HK-2 (cell line): ENCODE data around the gene BRF1.
"Not testable (repeated sequence)": the region's sequence is repeated elsewhere in the genome, so short reads cannot be mapped to it uniquely, and the experiment has no call there.

ENCODE experiments used
- DNase-seq: peaks from one replicate; pipeline ENCODE4 v3.0.0-alpha.2; 2018; ENCODE audit not compliant: unreplicated experiment

Gene BRF1, protein sequence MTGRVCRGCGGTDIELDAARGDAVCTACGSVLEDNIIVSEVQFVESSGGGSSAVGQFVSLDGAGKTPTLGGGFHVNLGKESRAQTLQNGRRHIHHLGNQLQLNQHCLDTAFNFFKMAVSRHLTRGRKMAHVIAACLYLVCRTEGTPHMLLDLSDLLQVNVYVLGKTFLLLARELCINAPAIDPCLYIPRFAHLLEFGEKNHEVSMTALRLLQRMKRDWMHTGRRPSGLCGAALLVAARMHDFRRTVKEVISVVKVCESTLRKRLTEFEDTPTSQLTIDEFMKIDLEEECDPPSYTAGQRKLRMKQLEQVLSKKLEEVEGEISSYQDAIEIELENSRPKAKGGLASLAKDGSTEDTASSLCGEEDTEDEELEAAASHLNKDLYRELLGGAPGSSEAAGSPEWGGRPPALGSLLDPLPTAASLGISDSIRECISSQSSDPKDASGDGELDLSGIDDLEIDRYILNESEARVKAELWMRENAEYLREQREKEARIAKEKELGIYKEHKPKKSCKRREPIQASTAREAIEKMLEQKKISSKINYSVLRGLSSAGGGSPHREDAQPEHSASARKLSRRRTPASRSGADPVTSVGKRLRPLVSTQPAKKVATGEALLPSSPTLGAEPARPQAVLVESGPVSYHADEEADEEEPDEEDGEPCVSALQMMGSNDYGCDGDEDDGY

DNA sequence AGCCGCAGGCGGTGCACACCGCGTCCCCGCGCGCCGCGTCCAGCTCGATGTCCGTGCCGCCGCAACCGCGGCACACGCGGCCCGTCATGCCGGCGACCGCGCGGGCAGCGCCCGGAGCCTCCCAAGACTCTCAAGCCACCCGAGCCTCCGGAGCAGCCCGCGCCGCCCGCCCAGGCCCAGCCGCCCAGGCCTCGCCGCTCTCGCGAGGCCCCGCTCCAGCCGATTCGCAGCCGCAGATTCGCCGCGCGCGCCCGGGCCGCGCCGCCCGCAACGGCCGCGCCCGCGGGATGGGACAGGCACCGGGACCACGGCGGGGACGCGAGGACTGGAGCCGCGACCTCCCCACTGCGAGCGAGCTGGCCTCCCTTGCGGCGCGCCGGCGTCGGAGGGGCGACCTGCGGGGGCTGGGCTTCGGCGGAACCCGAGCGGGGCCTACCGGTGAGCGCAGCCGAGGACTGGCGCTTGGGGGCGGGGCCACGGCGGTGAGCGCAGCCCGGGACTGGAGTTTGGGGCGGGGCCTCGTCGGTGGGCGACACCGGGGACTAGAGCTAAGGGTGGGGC lies at the start of gene BRF1:
TSS of gene BRF1 (minus strand) at position 460 of the 561 bp plus-strand sequence. CDS start at position 88, 372 bp downstream.
- peak; percentile 91 for DNase-seq

DNA sequence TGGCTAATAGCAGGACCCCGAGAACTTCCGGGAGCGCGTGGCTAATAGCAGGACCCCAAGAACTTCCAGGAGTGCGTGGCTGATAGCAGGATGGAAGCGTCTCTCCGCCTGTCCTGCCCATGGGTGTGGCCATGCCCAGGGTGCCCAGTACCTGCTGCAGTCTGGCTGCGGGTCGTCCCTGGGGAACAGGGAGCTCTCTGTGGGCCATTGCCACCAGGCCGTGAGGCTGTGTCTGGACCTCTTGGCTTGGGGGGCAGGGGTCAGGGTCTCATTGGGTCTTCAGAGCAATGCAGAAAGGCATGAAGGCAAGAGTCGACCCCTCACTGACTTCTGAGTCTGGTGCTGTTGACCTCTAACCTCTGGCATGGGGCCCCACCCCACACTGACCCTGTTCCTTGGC lies 49.2 kb upstream of the BRF1 start:
- DNase-seq = no peak

DNA sequence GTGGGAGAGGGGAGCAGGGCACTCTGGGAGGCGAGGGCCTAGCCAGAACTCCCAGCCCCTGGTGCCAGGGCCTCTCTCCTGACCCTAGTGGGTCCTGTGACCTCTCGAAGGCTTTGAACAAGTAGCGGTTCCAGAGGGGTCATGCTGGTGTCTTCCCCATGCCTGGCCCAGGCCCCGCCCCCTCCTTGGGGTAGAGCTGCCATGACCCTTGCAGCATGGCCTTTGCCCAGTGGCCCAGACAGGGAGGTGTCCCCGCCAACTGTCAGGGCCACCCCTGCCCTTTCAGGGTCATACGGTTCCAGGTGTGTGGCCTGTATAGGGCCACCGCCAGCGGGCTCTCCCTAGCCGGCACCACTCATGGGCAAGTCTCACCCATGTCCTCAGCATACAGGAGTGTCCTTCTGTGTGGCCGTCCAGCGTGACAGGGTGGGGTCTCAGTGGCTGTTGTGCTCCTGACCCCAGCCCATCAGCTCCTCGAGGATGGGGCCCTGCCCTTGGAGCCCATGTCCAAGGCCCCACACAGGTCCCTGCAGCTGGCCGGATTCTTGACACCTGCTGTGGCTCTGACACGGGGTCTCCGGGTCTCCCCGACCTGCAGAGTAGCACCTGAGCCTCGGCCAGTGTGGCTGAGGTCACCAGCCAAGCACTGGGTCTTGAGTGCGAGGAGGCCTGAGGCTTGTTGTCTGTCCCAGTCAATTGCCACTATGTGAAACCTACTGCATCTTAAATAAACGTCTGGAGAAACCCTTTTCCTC lies 48.3 kb upstream of the BRF1 start:
- no peak for DNase-seq

GRCh38 chr14:105348169-105348944 lies 47.6 kb upstream of the BRF1 start:
- DNase-seq = no peak

- DNase-seq = no peak
Observed at GRCh38 chr14:105347587-105347968, 46.8 kb upstream of the BRF1 start.

DNA sequence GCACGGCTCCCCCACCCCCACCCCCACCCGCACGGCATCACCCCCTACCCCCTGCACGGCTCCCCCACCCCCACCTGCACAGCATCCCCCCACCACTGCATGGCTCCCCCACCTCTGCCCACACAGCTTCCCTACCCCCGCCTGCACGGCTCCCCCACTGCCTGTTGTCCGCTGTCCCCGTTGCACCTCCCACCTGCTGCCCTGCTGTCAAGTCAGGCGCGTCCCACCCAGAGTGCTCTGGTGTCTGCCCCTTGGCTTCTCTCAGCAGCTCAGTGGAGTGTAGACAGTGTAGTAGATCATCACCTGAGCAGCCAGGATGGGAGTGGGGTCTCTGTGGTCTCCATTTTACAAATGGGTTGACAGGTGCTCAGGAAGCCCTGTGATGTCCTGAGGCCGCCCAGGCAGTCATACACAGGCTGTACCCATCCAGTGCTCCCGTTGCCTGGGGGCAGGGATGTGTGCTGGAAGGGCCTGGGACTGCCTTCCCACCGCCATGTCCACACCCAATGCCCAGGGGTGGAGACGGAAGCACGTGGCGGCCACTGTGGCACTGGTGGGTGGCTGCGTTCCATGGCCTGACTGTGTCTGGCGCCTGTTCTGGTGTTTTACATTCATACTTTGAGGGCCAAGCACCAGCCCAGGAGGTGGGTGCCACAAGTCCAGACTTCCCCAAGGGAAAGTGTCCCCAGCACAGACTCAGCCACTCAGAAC lies 46.2 kb upstream of the BRF1 start:
- no peak for DNase-seq

DNA sequence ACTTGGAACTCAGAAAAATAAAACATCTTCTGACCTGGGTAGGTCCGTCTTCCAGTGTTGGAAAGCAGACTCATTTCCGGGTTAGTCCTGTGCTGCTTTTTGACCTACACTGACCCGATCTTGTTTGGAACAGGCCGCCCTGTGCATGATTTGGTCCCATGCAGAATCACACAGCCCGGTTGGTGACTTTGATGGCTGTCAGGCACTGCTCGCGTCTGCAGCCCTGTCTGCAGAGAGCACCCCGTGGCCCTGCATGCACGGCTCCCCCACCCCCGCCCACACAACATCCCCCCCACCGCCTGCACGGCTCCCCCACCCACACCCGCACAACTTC lies 45.4 kb upstream of the BRF1 start:
- DNase-seq = no peak

DNA sequence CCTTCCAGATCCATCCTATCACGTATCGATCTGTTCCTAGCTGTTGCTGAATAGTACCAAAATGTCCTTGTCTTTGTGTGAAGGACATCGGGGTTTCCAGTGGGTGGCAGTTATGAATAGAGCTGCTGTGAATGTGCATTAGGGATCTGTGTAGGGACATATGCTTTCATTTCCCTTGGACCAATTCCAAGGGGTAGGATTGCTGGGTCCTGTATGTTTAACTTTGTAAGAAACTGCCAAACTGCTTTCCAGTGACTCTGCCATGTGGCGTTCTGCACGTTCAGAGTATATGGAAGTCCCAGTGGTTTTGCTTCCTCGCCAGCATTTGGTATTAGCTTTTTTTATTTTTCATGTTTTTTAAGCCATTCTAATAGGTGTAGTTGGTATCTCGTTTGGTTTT lies 42.4 kb upstream of the BRF1 start:
- no peak for DNase-seq

DNA sequence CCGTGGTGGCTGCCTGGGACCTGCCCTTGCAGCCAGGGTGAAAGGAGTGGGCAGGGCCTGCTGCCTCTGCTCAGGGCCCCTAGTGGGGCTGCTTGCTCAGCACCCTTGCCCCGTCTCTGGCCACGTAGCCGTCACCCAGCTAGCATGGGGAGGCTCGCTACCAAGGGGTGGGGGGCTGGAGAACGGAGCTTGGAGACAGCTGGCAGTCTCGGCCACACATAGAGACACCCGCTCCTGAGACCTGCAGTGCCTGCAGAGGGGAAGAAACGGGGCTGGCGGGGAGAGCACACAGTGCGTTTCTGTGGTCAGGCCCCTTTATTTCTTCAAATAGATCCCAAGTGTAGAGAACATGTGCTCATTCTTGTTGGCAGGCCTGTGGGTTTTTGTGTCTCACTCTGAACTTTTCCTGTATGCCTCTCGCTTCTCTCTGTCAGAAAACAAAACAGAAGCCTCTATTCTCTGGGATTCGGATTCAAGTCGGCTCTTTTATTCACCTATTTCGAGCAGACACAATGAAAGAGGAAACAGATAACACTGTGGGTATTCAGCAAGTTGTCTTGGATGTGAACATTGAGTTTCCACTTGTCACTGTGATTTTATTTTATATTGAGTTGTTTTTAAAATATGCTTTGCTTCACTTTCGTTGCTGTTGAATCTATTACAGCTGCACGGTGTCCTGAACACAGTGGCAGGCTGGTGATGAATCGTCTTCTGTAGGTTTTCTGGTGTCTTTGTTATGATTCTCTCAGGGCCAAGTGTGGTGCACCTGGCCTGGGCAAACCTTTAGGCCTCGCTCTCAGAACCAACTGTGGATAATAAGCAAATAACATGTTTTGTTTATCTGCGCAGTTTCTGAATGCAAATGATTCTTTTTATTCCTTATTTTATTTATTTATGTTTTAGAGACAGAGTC lies 40.3 kb upstream of the BRF1 start:
- DNase-seq = no peak

- DNase-seq = no peak
Observed at GRCh38 chr14:105337966-105338741, 37.4 kb upstream of the BRF1 start.

GRCh38 chr14:105337433-105337832 lies 36.6 kb upstream of the BRF1 start:
- no peak for DNase-seq

GRCh38 chr14:105336477-105337287 lies 35.9 kb upstream of the BRF1 start:
- no peak for DNase-seq

- no peak for DNase-seq
Observed at GRCh38 chr14:105335735-105336476, 35.1 kb upstream of the BRF1 start.

DNA sequence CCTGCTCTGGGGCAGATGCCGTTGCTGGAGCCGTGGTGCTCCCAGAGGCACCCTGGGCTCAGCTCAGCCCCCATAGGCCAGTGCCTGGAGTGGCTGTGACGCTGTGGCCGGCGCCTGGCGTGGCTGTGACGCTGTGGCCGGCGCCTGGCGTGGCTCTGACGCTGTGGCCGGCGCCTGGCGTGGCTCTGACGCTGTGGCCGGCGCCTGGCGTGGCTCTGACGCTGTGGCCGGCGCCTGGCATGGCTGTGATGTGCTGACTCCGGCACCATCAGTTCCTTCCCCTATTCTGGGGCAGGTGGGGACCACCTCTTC lies 34.4 kb upstream of the BRF1 start:
- not testable (repeated sequence) for DNase-seq

GRCh38 chr14:105334383-105335230 lies 33.8 kb upstream of the BRF1 start:
- no peak for DNase-seq

DNA sequence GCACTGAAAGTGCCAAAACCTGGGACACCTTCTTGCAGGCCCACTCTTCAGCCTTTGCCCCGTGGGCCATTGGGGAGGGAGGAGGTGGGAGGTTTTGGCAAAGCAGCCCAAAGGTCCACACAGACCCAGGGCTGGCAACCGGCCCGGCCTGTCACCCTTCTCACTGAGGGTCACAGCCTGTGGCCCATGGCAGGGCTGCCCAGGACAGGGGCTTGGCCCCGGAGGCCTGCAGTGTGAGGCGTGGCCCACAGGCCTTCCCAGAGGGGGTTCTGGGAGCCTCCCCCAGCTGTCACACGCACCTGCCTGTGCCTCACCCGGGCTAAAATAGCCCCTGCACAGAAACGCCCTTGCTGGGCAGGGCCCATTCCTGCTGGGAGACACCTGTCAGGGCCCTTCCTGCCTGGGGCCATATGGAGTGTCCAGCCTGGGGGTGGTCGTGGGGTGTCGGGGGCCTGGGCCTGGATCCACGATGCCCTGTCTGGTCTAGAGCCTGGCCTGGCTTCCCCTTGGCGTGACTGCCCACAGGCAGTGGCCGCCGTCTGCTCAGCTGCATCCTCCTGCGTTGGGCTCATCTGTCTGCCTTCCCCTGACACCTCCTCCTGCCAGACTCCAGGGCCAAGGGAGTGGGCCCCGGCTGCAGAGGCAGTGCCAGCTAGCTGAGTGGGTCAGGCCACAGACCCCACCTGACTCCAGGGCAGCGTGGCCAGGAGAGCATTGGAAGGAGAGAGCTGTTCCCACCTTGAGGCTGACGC lies 33.0 kb upstream of the BRF1 start:
- DNase-seq = no peak
